Activated CD4-positive, CD25-positive, alpha-beta regulatory T cell treated with anti-CD3 and anti-CD28 coated beads, Interleukin-2, amount 50 U/mL, for 16 hours (primary cell): ENCODE results near the gene PAX9.
"Not testable (repeated sequence)": the region's sequence is repeated elsewhere in the genome, so short reads cannot be mapped to it uniquely, and the experiment has no call there.

Source experiments
- DNase-seq: peaks from one replicate; pipeline ENCODE4 v3.0.0-alpha.2; 2020; ENCODE audit warnings: low read depth, low spot score

Gene PAX9

DNA sequence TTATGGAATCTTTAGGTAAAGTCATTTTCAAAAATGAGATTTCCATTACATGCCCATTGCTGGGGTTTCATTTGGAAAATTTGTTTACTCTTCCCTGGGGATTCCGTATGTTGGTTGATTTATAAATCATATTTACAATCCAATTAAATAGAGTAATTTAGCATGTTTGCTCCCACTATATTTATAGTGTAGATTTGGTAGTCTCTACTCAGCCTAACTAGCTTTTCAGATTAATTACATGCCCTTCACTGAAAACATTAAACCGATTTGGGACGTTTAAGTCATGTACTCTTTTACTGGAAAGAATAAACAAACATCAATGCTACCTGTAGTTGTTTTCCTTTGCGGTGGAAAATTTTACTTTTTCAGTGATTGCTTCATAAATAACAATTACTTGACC lies 10.4 kb downstream of the PAX9 start:
- no peak for DNase-seq

- no peak for DNase-seq
These were observed 13.0 kb downstream of the PAX9 start for GRCh38 chr14:36674659-36675058.

DNA sequence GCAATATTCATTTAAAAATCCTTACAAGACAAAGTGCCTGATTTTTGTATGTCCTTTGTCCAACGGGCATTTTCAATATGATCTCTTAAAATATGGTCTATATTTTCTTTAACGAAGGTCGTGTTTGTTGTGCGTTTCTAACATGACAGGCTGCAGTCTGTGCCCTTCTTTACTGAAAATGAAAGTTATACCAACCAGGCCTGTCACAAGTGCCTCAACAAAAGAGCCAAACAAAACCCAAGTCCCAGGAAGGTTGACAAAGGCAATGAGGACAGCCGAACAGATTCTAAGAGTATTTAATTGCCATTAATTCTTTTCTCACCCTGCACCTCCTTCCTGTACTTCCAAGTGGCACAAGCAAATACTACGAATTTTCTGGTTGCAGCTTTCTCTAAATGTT lies 13.9 kb downstream of the PAX9 start:
- no peak for DNase-seq

DNA sequence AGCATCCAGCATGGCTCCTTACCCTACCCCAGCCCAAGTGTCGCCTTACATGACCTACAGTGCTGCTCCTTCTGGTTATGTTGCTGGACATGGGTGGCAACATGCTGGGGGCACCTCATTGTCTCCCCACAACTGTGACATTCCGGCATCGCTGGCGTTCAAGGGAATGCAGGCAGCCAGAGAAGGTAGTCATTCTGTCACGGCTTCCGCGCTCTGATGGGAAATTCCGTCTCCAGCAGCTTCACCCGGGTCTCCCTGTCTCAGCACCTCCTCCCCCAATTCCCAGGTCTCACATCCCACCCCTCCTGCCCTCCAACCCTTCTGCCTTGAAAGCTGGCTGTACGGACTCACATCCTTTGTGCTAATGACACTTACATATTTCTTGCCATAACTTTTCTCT lies 14.6 kb downstream of the PAX9 start:
- DNase-seq, result no peak

DNA sequence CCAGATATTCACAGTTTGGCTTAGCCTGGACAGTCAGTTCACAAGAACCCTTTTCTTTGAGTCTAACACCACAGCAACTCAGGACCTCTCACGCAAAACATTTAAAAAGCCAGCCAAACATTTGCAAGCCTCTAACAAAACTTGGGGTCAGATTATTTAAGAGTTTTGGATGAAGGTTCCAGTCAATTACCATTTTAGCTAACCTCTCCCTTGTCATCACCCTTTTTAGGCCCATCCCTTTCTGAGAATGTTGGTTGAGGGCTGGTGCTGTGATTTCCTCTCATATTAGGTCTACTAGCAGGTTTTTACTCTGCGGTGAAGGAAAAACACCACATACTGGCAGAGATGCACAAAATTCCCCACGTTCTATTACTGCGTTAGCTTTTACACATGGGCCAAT lies 20.7 kb downstream of the PAX9 start:
- DNase-seq, result no peak

DNA sequence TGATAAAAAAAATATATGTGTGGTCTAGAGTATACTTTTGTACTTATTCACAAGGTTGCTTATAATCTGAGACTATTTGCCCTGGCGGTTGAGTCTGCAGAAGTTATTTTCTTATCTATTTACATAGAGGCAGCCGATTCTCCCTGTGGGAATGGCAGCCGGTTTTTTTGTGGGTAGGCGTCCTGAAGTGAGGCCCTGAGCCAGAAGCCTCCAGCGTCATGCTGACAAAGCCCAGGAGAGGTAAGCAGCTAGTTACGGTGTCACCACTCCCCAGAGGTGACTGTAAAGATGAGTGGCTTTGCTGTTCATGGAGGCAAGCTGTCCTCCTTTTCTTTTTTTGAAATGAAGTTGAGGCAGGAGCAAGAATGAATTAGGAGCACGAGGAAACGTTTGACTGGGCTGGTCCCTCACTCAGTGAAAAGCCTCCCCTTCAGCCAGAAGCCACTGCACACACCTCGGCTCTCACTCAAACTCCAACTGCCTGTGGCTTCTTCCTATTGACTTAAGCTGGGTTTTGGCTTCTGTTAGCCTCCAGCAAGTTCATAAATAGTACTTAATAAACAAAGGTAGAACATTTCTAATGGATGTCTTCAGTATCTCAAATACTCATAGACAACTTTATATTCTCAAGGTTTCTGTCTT lies 21.5 kb downstream of the PAX9 start:
- DNase-seq, result no peak

GRCh38 chr14:36684946-36685345 lies 23.3 kb downstream of the PAX9 start:
- DNase-seq, result no peak

DNA sequence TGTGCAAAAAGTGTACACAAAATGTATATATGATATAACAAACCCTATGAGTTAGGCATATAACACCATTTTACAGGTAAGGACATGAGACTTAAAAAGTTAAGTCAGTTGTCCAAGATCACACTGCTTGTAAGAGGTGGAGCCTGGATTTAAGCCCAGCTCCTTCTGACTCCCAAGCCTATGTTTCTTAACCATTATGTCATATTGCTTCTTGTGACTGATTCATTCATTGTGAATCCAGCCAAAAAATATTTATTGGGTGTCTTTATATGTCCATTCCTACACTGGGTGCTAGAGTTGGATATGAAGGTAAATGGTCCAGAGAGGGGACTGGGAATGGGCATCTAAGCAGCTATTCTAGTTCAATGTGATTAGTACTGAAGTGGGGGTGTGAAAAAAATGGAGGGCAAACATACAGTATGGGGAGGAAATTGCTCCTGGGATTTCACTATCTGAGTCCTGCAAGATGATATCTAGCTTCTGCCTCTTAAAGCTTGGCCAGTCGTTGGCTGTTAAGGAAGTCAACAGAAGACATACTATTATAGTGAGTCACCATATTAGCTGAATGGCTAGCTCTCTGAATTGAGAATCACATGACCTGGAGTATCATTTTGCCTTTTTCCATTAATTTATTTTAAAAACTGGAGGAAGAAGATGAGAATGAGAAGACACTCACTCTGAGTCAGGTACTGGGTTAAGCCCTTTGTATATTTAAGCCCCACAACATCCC lies 28.8 kb downstream of the PAX9 start:
- no peak for DNase-seq

DNA sequence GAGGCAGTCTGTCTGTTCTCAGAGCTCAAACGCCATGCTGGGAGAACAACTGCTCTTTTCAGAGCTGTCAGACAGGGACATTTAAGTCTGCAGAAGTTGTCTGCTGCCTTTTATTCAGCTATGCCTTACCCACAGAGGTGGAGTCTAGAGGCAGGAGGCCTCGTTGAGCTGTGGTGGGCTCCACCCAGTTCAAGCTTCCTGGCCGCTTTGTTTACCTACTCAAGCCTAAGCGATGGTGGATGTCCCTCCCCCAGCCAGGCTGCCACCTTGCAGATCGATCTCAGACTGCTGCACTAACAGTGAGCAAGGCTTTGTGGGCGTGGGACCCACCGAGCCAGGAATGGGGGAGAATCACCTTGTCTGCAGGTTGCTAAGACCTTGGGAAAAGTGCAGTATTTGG lies 37.8 kb downstream of the PAX9 start:
- not testable (repeated sequence) for DNase-seq

- no peak for DNase-seq
These were observed 39.0 kb downstream of the PAX9 start for GRCh38 chr14:36700651-36701050.

GRCh38 chr14:36701132-36701531 lies 39.5 kb downstream of the PAX9 start:
- DNase-seq, result no peak

GRCh38 chr14:36702474-36702873 lies 40.8 kb downstream of the PAX9 start:
- DNase-seq, result no peak

- DNase-seq, result no peak
These were observed 45.9 kb downstream of the PAX9 start for GRCh38 chr14:36707570-36707969.

DNA sequence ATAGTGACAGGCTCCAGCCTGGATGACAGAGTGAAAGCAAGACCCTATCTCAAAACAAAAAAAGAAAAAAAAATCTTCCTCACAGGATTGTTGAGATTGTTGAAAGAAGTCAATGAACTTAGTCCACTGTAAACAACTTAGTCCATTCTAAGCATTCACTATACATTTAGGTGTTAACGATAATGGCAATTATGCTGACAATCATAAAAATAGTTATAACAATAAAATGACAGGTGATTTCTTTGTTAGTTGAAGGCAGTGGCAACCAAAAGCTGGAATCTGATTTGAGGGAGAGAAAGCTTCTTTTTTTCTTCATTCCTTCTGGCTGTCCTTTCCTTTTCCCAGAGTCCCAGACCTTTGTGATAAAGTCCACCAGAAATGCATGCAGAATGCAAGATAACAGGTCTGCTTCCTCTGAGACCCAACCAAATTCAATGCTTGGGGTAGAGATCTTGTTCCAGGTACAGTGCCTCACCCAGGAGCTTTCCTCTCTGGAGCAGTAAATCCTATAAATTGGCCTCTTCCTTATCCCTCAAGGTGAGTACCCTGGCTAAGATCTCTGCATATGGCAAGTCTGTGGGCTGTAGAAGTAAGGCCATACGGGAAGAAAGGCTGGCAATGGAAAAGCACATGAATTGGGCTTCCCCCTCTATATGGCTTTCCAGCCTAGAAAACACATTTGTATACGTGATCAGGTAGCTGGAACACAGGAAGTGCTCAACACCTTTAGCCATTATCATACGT lies 52.5 kb downstream of the PAX9 start:
- DNase-seq, result no peak

- DNase-seq, result no peak
These were observed 55.0 kb downstream of the PAX9 start for GRCh38 chr14:36716614-36717184.

DNA sequence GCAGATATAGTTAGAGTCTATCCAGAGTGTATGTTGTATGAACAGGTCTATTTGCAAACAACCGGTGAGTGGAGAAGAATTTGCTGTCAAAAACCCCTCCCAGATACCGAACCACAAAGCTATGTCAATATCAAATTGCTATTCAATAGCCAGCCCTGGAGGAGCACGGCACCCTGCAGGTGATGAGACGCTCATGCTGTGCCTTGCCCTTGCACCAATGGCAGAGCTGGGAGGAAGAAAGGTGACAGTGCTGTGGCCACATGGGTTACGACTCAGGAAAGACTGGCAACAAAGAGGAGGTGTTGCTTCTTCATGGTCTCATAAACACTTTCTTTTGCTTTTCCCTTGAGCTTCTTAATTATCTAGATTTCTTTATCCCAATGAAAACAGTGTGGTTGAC lies 55.7 kb downstream of the PAX9 start:
- no peak for DNase-seq

DNA sequence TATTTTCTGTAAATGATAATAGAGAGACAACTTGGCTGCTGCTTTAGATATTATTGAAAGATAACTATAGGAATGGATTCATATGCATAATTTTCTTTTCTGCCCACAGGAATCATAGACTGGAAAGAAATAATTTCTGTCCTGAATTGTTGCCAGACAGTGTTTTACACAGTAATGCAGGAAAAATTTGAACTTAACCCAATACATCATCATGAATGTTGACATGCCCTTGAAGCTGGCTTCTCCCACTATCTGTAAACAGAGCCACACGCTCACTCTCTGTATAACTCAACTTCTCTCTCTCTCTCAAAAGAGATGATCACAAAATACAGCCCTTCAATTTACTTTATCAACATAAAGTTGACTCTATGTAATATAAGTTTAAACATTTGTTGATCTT lies 56.6 kb downstream of the PAX9 start:
- no peak for DNase-seq

DNA sequence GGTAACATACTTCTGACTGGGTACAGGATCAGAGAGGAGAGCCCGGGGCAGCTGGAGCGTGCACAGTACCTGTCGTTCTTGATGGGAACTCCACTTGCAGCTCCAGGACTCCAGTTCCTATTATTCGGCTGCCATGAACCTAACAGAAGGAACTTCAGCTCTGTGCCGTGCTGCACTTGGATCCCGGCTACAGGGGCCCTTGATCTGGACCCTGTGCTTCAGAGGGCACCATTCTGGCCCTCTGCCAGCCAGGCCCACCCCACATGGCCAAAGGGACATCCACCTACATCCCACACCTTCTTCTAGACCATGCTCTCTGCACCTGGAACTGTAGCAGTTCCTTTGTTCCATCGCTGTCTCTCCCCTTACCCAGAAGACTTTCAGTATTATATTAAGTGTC lies 58.2 kb downstream of the PAX9 start:
- no peak for DNase-seq

- DNase-seq, result no peak
These were observed 59.0 kb downstream of the PAX9 start for GRCh38 chr14:36720657-36721056.

- DNase-seq, result no peak
These were observed 60.2 kb downstream of the PAX9 start for GRCh38 chr14:36721877-36722276.

GRCh38 chr14:36723530-36723929 lies 61.9 kb downstream of the PAX9 start:
- no peak for DNase-seq

DNA sequence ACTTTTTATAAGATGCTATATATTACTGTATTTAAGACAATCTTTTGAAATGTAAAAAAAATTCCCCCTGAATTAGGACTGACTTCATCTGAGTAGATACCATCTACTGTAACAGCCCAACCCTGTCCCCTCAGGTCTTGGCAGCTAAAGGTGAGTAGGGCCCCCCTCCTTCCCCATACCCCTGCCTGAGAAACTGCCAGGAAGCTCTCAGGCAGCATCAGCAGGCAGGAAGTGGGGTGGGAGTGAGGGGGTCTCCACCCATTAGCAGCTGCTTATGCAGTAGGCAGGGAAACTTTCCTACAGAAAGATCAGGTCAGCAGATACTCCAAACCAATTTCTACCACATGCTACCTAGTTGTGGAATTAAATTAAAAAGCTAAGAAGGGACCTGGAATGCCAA lies 62.5 kb downstream of the PAX9 start:
- no peak for DNase-seq

DNA sequence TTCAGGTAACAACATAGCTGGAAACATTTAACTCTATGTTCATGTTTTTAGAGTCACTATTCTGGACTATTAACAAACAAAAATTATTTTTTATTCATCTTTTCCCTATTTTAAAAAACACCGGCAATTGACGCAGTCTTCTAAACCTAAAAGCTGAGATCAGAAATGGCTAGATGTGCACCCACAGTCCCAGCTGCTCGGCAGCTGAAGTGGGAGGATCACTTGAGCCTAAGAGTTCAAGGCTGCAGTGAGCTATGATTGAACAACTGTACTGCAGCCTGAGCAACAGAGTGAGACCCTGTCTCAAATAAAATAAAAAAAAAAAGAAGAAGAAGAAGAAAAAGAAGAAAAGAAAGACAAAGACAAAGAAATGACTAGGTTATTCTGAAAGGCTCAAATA lies 64.5 kb downstream of the PAX9 start:
- DNase-seq, result no peak
